T-helper 2 cell treated with Interferon-gamma antibody and Interleukin-4, amounts not matched to agents 100 ng/mL and 5 ng/mL, for 36 hours (primary cell): ENCODE results near the gene FOXK1. TPM values are rescaled to one million over a fixed set of nuclear protein-coding genes. Genes with fewer than 3 reads are reported as not detected.

ENCODE experiments used
- intact Hi-C: fragments of 100-400 bp; cut with micrococcal nuclease; formaldehyde crosslinking; loops from one replicate; pipeline ENCODE4 v1.15.1; 2023
- total RNA-seq: library from RNA; stranded (reverse); gene quantifications from 2 replicates; pipeline ENCODE4 v1.2.3, GENCODE V29; 2022

The FOXK1 gene
- total RNA-seq, 1 donor from 2014 or later, result 32.8 TPM

GRCh38 chr7:4742852-4743251 is 60.8 kb downstream of the FOXK1 start:
- intact Hi-C loops, result no loop called here

GRCh38 chr7:4744391-4745264 is 62.5 kb downstream of the FOXK1 start:
- intact Hi-C loops, result loop anchor here (1.0 kb wide), 4 partner anchors 19 to 103 kb away; partner anchors contain the start of gene AP5Z1

- intact Hi-C loops, result loop anchor here (1.0 kb wide), 3 partner anchors 30 to 104 kb away; partner anchors contain the start of gene AP5Z1
Observed at GRCh38 chr7:4745265-4745919, 63.3 kb downstream of the FOXK1 start.

- intact Hi-C loops, result loop anchor here (1.0 kb wide), 4 partner anchors 8 to 105 kb away; partner anchors contain the start of gene AP5Z1
Observed at GRCh38 chr7:4745971-4746919, 64.2 kb downstream of the FOXK1 start.

- intact Hi-C loops, result no loop called here
Observed at GRCh38 chr7:4747013-4747412, 64.9 kb downstream of the FOXK1 start.

- intact Hi-C loops, result no loop called here
Observed at GRCh38 chr7:4747746-4748145, 65.7 kb downstream of the FOXK1 start.

GRCh38 chr7:4748231-4748681 is 66.2 kb downstream of the FOXK1 start:
- intact Hi-C loops, result no loop called here

GRCh38 chr7:4749363-4749762 is 67.3 kb downstream of the FOXK1 start:
- intact Hi-C loops, result no loop called here

GRCh38 chr7:4749798-4750197 is 67.7 kb downstream of the FOXK1 start:
- intact Hi-C loops, result no loop called here

- intact Hi-C loops, result no loop called here
Observed at GRCh38 chr7:4751398-4751947, 69.4 kb downstream of the FOXK1 start.

GRCh38 chr7:4753598-4754432 is 71.7 kb downstream of the FOXK1 start:
- intact Hi-C loops, result loop anchor here (1.0 kb wide), 1 partner anchor 143 kb away; no protein-coding TSS in a partner anchor

- intact Hi-C loops, result loop anchor here (1.0 kb wide), 1 partner anchor 143 kb away; no protein-coding TSS in a partner anchor
Observed at GRCh38 chr7:4754433-4755010, 72.4 kb downstream of the FOXK1 start.

GRCh38 chr7:4755045-4755444 is 73.0 kb downstream of the FOXK1 start:
- intact Hi-C loops, result no loop called here

- intact Hi-C loops, result no loop called here
Observed at GRCh38 chr7:4758111-4758510, 76.0 kb downstream of the FOXK1 start.

GRCh38 chr7:4758791-4759190 is 76.7 kb downstream of the FOXK1 start:
- intact Hi-C loops, result no loop called here

GRCh38 chr7:4759211-4759610 is 77.1 kb downstream of the FOXK1 start:
- intact Hi-C loops, result no loop called here

- intact Hi-C loops, result no loop called here
Observed at GRCh38 chr7:4760952-4761351, 78.9 kb downstream of the FOXK1 start.

GRCh38 chr7:4762121-4763055 is 80.3 kb downstream of the FOXK1 start:
- intact Hi-C loops, result no loop called here
